ENCODE results near the gene SLC10A3. TPM values are rescaled to one million over a fixed set of nuclear protein-coding genes. Genes with fewer than 3 reads are reported as not detected.

SLC10A3 gene
- total RNA-seq, 1 experiment from 2014 or later = 17.9 TPM

DNA sequence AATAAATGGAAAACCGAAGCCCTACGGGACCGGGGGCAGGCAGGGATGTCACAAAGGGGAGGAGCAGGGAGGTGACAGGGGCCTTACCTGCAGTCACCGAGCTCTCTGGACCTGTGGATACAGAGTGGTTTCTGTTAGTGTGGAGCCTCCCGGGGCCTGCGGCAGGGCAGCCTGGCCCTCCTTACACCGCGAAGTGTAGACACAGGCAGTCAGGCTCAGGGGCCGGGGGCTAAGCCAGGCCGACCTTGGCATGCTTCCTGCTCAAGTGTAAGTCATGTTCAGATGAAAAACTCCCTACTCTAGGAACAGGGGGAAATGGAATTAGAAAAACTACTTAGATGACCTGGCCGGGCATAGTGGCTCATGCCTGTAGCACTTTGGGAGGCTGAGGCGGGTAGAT is 21.3 kb upstream of the SLC10A3 start:
- TF ChIP-seq, protein P1, sequence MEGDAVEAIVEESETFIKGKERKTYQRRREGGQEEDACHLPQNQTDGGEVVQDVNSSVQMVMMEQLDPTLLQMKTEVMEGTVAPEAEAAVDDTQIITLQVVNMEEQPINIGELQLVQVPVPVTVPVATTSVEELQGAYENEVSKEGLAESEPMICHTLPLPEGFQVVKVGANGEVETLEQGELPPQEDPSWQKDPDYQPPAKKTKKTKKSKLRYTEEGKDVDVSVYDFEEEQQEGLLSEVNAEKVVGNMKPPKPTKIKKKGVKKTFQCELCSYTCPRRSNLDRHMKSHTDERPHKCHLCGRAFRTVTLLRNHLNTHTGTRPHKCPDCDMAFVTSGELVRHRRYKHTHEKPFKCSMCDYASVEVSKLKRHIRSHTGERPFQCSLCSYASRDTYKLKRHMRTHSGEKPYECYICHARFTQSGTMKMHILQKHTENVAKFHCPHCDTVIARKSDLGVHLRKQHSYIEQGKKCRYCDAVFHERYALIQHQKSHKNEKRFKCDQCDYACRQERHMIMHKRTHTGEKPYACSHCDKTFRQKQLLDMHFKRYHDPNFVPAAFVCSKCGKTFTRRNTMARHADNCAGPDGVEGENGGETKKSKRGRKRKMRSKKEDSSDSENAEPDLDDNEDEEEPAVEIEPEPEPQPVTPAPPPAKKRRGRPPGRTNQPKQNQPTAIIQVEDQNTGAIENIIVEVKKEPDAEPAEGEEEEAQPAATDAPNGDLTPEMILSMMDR (IDR thresholded peaks at IDR 0.05; ENCODE audit: unreplicated experiment) = no peak
- Mint-ChIP-seq H3K36me3 (ENCODE audit: insufficient read depth, unreplicated experiment) (peaks cover 7% of the 10 kb centered on the region), H3K27me3 (ENCODE audit: insufficient read depth, unreplicated experiment) (peaks cover 33% of the 10 kb centered on the region), H3K27ac (ENCODE audit: low read depth, unreplicated experiment) (no peak overlapping the region), H3K9me3 (ENCODE audit: unreplicated experiment) (peaks cover 15% of the 10 kb centered on the region), H3K4me3 (ENCODE audit: unreplicated experiment) (no peak overlapping the region), H3K4me1 (ENCODE audit: insufficient read depth, unreplicated experiment) (no peaks in the 10 kb centered on the region)
- CTCF ChIA-PET = interaction anchor here (1.2 kb wide), 1 partner anchor 15 kb away, joined by 3 read pairs; no protein-coding TSS in a partner anchor
- intact Hi-C loops (cut with micrococcal nuclease) = no loop called here
- no peak for DNase-seq (ENCODE audit: unreplicated experiment)
- BruUV-seq (replicated peaks) = no TSS peak
- POLR2A ChIA-PET = interaction anchor here (0.9 kb wide), 1 partner anchor 26 kb away, joined by 3 read pairs; no protein-coding TSS in a partner anchor

DNA sequence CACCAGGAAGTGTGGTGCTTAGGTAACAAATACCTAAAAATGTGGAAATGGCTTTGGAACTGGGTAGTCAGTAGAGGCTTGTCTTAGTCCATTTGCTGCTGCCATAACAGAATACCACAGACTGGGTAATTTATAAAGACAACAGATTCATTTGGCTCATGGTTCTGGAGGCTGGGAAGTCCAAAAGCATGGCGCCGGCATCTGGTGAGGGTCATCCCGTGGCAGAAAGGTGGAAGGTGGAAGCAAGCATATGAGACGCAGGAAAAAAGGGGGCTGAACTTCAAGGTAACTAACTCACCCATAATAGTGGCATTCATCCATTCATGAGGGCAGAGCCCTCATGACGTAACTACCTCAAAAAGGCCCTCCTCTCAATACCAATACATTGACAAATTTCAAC is 19.0 kb upstream of the SLC10A3 start:
- H3K27ac Mint-ChIP-seq (ENCODE audit: low read depth, unreplicated experiment) = no peak overlapping the region
- H3K36me3 Mint-ChIP-seq (ENCODE audit: insufficient read depth, unreplicated experiment) = peaks cover 17% of the 10 kb centered on the region
- ChIA-PET CTCF (no interaction called here), POLR2A (no interaction called here)
- peaks cover 15% of the 10 kb centered on the region for H3K9me3 Mint-ChIP-seq (ENCODE audit: unreplicated experiment)
- no peak for DNase-seq (ENCODE audit: unreplicated experiment)
- TF ChIP-seq, protein P1 (IDR thresholded peaks at IDR 0.05; ENCODE audit: unreplicated experiment) = no peak
- no peaks in the 10 kb centered on the region for H3K4me1 Mint-ChIP-seq (ENCODE audit: insufficient read depth, unreplicated experiment)
- BruUV-seq (replicated peaks) = no TSS peak
- H3K27me3 Mint-ChIP-seq (ENCODE audit: insufficient read depth, unreplicated experiment) = peaks cover 33% of the 10 kb centered on the region
- H3K4me3 Mint-ChIP-seq (ENCODE audit: unreplicated experiment) = no peak overlapping the region
- intact Hi-C loops (cut with micrococcal nuclease) = no loop called here

DNA sequence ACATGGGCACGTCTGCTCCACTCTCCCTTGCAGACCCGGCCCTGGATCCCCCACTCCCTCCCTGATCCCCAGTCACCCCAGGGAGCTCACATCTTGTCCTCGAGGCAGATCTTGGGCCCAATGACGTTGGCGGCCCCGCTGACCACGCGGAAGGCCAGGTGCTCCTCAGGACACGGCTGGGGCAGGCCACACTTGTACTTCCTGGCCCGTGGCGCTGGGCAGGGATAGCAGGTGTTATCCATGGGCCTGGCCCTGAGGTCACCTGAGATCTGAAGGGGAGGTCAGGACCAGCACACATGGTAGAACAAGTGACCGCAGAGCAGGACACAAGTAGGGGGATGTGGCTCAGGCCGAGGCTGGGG is 17.9 kb upstream of the SLC10A3 start:
- ChIA-PET POLR2A (interaction anchor here (1.4 kb wide), 1 partner anchor 9 kb away, joined by 3 read pairs; no protein-coding TSS in a partner anchor), CTCF (no interaction called here)
- Mint-ChIP-seq H3K36me3 (ENCODE audit: insufficient read depth, unreplicated experiment) (peaks cover 17% of the 10 kb centered on the region), H3K9me3 (ENCODE audit: unreplicated experiment) (peaks cover 15% of the 10 kb centered on the region), H3K27me3 (ENCODE audit: insufficient read depth, unreplicated experiment) (peaks cover 23% of the 10 kb centered on the region), H3K4me3 (ENCODE audit: unreplicated experiment) (no peak overlapping the region), H3K4me1 (ENCODE audit: insufficient read depth, unreplicated experiment) (no peaks in the 10 kb centered on the region), H3K27ac (ENCODE audit: low read depth, unreplicated experiment) (no peak overlapping the region)
- no TSS peak for BruUV-seq (replicated peaks)
- TF ChIP-seq, protein P1 (IDR thresholded peaks at IDR 0.05; ENCODE audit: unreplicated experiment) = no peak
- intact Hi-C loops (cut with micrococcal nuclease) = no loop called here
- DNase-seq (ENCODE audit: unreplicated experiment) = no peak

DNA sequence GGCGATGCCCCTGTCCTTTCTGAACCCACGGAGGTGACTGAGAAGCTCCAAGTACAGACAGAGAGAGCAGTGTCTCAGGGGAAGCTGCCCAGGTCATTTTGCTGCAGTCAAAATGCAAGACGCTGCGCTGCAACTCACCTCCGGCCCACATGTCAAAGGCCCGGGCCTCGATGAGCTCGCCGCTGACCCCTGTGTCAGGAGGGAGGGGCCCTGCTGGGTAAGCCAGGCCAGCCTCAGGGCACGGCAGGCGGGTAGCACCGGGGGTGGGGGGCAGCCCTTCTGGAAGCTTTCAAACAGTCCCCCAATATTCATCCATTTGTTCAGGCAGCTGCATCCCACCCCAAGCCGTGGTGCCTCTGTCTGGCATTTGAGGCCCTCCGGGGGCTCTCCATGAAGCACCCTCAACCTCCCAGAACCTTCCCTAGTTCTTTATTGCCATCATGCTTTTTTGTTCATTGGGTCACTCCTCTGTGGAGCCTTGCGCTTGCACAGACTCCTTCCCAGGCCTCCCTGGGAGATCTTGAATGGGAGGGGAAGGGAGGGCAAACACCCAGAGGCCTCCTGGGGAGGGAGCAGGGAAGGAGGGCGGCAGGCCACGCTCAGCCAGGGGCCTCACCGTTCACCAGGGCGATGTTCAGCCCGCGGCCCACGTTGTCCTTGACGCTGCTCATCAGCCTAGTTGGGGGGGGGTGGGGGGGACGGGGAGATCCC is 17.4 kb upstream of the SLC10A3 start:
- no peak overlapping the region for H3K27ac Mint-ChIP-seq (ENCODE audit: low read depth, unreplicated experiment)
- peaks cover 17% of the 10 kb centered on the region for H3K36me3 Mint-ChIP-seq (ENCODE audit: insufficient read depth, unreplicated experiment)
- no peaks in the 10 kb centered on the region for H3K4me1 Mint-ChIP-seq (ENCODE audit: insufficient read depth, unreplicated experiment)
- peaks cover 21% of the 10 kb centered on the region for H3K27me3 Mint-ChIP-seq (ENCODE audit: insufficient read depth, unreplicated experiment)
- no peak for DNase-seq (ENCODE audit: unreplicated experiment)
- peaks cover 15% of the 10 kb centered on the region for H3K9me3 Mint-ChIP-seq (ENCODE audit: unreplicated experiment)
- BruUV-seq (replicated peaks) = no TSS peak
- CTCF ChIA-PET = no interaction called here
- TF ChIP-seq, protein P1 (IDR thresholded peaks at IDR 0.05; ENCODE audit: unreplicated experiment) = no peak
- intact Hi-C loops (cut with micrococcal nuclease) = no loop called here
- H3K4me3 Mint-ChIP-seq (ENCODE audit: unreplicated experiment) = no peak overlapping the region
- POLR2A ChIA-PET = interaction anchor here (0.7 to 1.4 kb wide), 3 partner anchors 8 to 17 kb away, joined by 3 to 4 read pairs (median 3); partner anchors contain the start of genes FAM3A and SLC10A3

Data from MCF 10A (cell line).